ENCODE results near the gene PAPSS2.

Gene PAPSS2

GRCh38 chr10:87776328-87776727 lies 116.7 kb downstream of the PAPSS2 start:
- TF ChIP-seq, protein P1, sequence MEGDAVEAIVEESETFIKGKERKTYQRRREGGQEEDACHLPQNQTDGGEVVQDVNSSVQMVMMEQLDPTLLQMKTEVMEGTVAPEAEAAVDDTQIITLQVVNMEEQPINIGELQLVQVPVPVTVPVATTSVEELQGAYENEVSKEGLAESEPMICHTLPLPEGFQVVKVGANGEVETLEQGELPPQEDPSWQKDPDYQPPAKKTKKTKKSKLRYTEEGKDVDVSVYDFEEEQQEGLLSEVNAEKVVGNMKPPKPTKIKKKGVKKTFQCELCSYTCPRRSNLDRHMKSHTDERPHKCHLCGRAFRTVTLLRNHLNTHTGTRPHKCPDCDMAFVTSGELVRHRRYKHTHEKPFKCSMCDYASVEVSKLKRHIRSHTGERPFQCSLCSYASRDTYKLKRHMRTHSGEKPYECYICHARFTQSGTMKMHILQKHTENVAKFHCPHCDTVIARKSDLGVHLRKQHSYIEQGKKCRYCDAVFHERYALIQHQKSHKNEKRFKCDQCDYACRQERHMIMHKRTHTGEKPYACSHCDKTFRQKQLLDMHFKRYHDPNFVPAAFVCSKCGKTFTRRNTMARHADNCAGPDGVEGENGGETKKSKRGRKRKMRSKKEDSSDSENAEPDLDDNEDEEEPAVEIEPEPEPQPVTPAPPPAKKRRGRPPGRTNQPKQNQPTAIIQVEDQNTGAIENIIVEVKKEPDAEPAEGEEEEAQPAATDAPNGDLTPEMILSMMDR (conservative IDR thresholded peaks at IDR 0.05): no peak
- TF ChIP-seq ZFX (IDR thresholded peaks at IDR 0.05): no peak
- no peak overlapping the region for H3K27ac ChIP-seq

DNA sequence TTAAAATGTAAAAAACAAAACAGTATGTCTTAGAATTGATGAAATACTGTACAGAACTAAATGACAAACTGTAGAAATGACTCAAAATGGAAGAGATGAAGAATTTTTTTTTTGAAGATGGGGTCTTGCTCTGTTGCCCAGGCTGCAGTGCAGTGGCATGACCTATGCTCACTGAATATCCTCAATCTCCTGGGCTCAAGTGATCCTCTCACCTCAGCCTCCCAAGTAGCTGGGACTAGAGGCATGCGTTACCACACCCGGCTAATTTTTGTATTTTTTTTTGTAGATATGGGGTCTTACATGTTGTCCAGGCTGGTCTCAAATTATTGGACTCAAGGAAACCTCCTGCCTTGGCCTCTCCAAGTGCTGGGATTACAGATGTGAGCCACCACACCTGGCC lies 121.9 kb downstream of the PAPSS2 start:
- no peak overlapping the region for H3K27ac ChIP-seq
- TF ChIP-seq, protein P1 (conservative IDR thresholded peaks at IDR 0.05): no peak
- no peak for TF ChIP-seq ZFX (IDR thresholded peaks at IDR 0.05)

DNA sequence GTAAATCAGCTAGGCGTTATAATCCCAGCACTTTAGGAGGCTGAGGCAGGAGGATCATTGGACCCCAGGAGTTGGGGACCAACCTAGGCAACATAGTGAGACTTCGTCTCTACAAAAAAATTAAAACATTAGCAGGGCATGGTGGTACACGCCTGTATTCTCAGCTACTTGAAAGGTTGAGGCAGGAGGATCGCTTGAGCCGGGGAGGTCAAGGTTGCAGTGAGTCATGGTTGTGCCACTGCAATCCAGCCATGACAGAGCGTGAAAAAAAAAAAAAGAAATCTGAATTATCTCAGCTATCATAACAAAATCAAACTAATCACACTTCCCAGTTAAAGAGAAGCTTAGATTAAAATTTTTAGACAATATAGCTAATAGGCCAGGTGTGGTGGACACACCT lies 123.0 kb downstream of the PAPSS2 start:
- H3K27ac ChIP-seq: no peak overlapping the region
- TF ChIP-seq, protein P1 (conservative IDR thresholded peaks at IDR 0.05): no peak
- TF ChIP-seq ZFX (IDR thresholded peaks at IDR 0.05): no peak

DNA sequence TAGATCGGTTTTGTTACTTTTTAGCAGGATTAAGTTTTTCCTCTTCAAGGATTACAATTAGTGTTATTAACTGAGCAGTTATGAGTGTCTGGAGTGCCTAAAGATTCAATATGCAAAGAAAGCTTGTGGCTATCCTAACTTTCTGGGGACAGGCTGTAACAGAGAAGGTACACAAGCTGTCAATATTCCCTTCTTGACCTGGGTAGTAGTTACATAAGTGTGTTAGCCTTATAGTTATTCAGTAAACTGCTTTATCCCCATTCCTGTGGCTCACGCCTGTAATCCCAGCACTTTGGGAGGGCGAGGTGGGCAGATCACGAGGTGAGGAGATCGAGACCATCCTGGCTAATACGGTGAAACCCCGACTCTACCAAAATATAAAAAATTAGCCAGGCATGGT lies 126.7 kb downstream of the PAPSS2 start:
- H3K27ac ChIP-seq: no peak overlapping the region
- TF ChIP-seq, protein P1 (conservative IDR thresholded peaks at IDR 0.05): no peak
- no peak for TF ChIP-seq ZFX (IDR thresholded peaks at IDR 0.05)

- no peak overlapping the region for H3K27ac ChIP-seq
- TF ChIP-seq, protein P1 (conservative IDR thresholded peaks at IDR 0.05): no peak
- no peak for TF ChIP-seq ZFX (IDR thresholded peaks at IDR 0.05)
Observed at GRCh38 chr10:87790185-87790584, 130.5 kb downstream of the PAPSS2 start.

DNA sequence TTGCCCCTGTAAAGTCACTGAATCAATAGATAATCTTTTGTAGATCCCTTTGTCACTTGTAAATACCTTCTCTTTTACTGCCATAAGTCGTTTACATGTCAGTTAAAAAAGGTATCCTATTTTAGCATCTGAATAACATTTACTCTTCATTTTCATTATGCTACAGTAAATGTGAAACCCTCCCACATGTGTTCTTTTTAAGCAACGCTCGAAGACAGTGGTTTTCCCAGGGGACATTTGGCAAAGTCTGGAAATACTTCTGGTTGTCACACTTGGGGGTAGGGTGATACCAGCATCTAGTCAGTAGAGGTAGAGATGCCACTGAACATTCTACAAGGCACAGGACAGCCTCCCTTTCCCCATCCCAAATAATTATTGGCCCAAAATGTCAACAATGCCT lies 134.6 kb downstream of the PAPSS2 start:
- H3K27ac ChIP-seq: no peak overlapping the region
- TF ChIP-seq, protein P1 (conservative IDR thresholded peaks at IDR 0.05): no peak
- TF ChIP-seq ZFX (IDR thresholded peaks at IDR 0.05): no peak
